K562 (cell line): ENCODE measurements around the gene FBRS.

Experiments used
- POLR2AphosphoS2 ChIP-seq: IDR thresholded peaks from 2 replicates; pipeline ENCODE4 v1.6.1; 2012; ENCODE audit warnings: low read length, improper control_type of control experiment
- RBM39 ChIP-seq: fragments of 200-400 bp; formaldehyde crosslinking; optimal IDR thresholded peaks from 2 replicates; pipeline ENCODE3; 2018; ENCODE audit warnings: low read depth, low read length
- SIN3A ChIP-seq, 2 experiments: fragments of 150-350 bp in 1 of 2; IDR thresholded peaks; 2 replicates each; pipeline ENCODE4 v1.6.1; 2011 to 2016; ENCODE audit warnings: borderline replicate concordance in 2 of 2, low read depth in 2 of 2, low read length in 2 of 2, mild to moderate bottlenecking in 2 of 2, moderate library complexity in 2 of 2; ENCODE audit not compliant: control insufficient read depth in 1 of 2
- SREBF2 ChIP-seq: sonication (generic); formaldehyde crosslinking; IDR thresholded peaks from 2 replicates; pipeline ENCODE4 v1.4.0; 2020; ENCODE audit warnings: mild to moderate bottlenecking, missing genetic modification reagents
- ZC3H11A ChIP-seq: IDR thresholded peaks from 2 replicates; pipeline ENCODE4 v1.6.1; 2012; ENCODE audit warnings: low read depth, low read length, improper control_type of control experiment
- ZSCAN29 ChIP-seq: fragments of 450-650 bp; IDR thresholded peaks from 2 replicates; pipeline ENCODE4 v1.6.1; 2017
- TF ChIP-seq, protein P1 (sequence below): fragments of 250-450 bp; sonication (Bioruptor Pico); IDR thresholded peaks from 2 replicates; pipeline ENCODE4 v1.5.1; 2021; ENCODE audit warnings: mild to moderate bottlenecking

DNA sequence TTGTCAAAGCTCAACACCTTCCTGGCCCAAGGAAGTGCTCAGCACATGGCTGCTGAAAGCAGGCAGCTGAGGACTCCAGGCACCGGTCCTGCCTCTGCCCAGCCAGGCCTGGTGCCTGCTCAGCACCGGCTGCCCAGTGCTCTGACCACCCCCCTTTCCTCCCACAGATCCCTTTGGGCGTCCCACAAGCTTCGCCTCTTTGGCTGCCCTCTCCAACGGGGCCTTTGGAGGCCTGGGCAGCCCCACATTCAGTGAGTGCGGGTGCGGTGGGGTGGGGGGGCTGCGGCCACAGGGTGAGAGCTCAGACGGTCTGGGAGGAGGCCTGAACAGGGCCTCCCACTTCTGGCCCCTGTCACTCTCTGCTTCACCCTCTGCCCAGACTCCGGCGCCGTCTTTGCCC is 10.2 kb downstream of the FBRS start:
- TF ChIP-seq, protein P1, sequence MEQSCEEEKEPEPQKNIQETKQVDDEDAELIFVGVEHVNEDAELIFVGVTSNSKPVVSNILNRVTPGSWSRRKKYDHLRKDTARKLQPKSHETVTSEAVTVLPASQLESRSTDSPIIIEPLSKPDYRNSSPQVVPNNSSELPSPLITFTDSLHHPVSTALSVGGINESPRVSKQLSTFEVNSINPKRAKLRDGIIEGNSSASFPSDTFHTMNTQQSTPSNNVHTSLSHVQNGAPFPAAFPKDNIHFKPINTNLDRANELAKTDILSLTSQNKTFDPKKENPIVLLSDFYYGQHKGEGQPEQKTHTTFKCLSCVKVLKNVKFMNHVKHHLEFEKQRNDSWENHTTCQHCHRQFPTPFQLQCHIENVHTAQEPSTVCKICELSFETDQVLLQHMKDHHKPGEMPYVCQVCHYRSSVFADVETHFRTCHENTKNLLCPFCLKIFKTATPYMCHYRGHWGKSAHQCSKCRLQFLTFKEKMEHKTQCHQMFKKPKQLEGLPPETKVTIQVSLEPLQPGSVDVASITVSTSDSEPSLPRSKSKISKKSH (CRISPR knock-in tag) = no peak
- TF ChIP-seq SREBF2 (CRISPR knock-in tag) = no peak
- TF ChIP-seq SIN3A (IDR thresholded peaks at IDR 0.05; ENCODE audit: borderline replicate concordance in 2 of 2, control insufficient read depth in 1 of 2, low read depth in 2 of 2, low read length in 2 of 2) = no peak
- no peak for TF ChIP-seq POLR2AphosphoS2
- no peak for TF ChIP-seq ZC3H11A
- TF ChIP-seq ZSCAN29 = no peak
- no peak for TF ChIP-seq RBM39
